K562 (cell line): ENCODE data around the gene GIMAP8. TPM values are rescaled to one million over a fixed set of nuclear protein-coding genes. Genes with fewer than 3 reads are reported as not detected.

Source experiments
- ATAC-seq: fragments of 200-7000 bp; cut with Tn5 transposase; 3 replicates; pipeline ENCODE4 v1.9.1; 2020; ENCODE audit warnings: moderate library complexity
- BruUV-seq: library from RNA; stranded (reverse); fragments of 400-500 nt; replicated peaks from 2 replicates; lab custom pipeline; 2021; lab: Mats Ljungman, UMichigan
- CTCF ChIA-PET: fragments of 300-600 bp; formaldehyde crosslinking; extraction: SDS; loops from one replicate; lab custom pipeline; 2021; ENCODE audit warnings: low intra/inter-chr PET ratio; lab: Yijun Ruan, JAX
- POLR2A ChIA-PET: fragments of 300-600, 350-650 bp; sonication (Branson Sonifier 250); formaldehyde crosslinking; extraction: SDS; loops from one replicate; lab custom pipeline; 2021; ENCODE audit warnings: antibody characterized with exemption, inconsistent platforms; lab: Yijun Ruan, JAX
- DNase-seq, 4 experiments: peaks; one replicate each; pipeline versions ENCODE4 v3.0.0 to v3.0.0-alpha.2; 2011 to 2018; ENCODE audit warnings: low spot score in 3 of 4, mixed read lengths in 3 of 4; ENCODE audit errors: extremely low read depth in 1 of 4
- FAIRE-seq: peaks from 2 replicates; lab custom pipeline; 2011; peaks lifted over from hg19 to GRCh38; lab: Jason Lieb, UNC
- H2AFZ ChIP-seq: 2 replicates; pipeline ENCODE4 v1.6.0; 2011; ENCODE audit warnings: low read depth, low read length, control low read depth, inconsistent platforms
- H3K27ac ChIP-seq: fragments of 200-600 bp; 3 replicates; pipeline ENCODE4 v1.8.0; 2011; ENCODE audit warnings: low read depth, mild to moderate bottlenecking, control low read depth, inconsistent platforms, low read length, moderate library complexity, mixed read lengths; ENCODE audit errors: extremely low read depth
- H3K27me3 ChIP-seq, 2 experiments: fragments of 300-600 bp in 1 of 2; 2 replicates in 1 of 2; 3 replicates in 1 of 2; pipeline versions ENCODE4 v1.6.0 to v1.8.0; 2011; ENCODE audit warnings: inconsistent platforms in 2 of 2, low read length in 2 of 2, mild to moderate bottlenecking in 1 of 2, mixed read lengths in 1 of 2, moderate library complexity in 1 of 2; ENCODE audit not compliant: control insufficient read depth in 2 of 2, insufficient read depth in 2 of 2
- H3K36me3 ChIP-seq: fragments of 300-600 bp; 3 replicates; pipeline ENCODE4 v1.8.0; 2011; ENCODE audit warnings: mild to moderate bottlenecking, low read length, inconsistent platforms; ENCODE audit not compliant: control insufficient read depth, insufficient read depth
- H3K4me1 ChIP-seq, 2 experiments: fragments of 200-600 bp in 1 of 2; replicated peaks in 1 of 2; 2 replicates in 1 of 2; 3 replicates in 1 of 2; pipeline versions ENCODE4 v1.5.1 to v1.8.0; 2011; ENCODE audit warnings: inconsistent platforms in 2 of 2, low read length in 2 of 2, mild to moderate bottlenecking in 1 of 2, mixed read lengths in 1 of 2, moderate library complexity in 1 of 2; ENCODE audit not compliant: control insufficient read depth in 2 of 2, insufficient read depth in 2 of 2
- H3K4me2 ChIP-seq: 2 replicates; pipeline ENCODE4 v1.6.1; 2011; ENCODE audit warnings: low read length, control low read depth, inconsistent platforms, mixed read lengths; ENCODE audit not compliant: insufficient read depth
- H3K4me3 ChIP-seq: fragments of 200-600 bp; sonication (generic), shearing (Covaris generic); 2 replicates; pipeline ENCODE4 v1.5.1; 2016; ENCODE audit warnings: control low read depth, inconsistent platforms
- H3K79me2 ChIP-seq: fragments of 200-600 bp; 3 replicates; pipeline ENCODE4 v1.8.0; 2011; ENCODE audit warnings: low read length, inconsistent platforms; ENCODE audit not compliant: control insufficient read depth, insufficient read depth
- H3K9ac ChIP-seq, 2 experiments: 2 replicates each; pipeline versions ENCODE4 v1.6.0 to v1.6.1; 2011; ENCODE audit warnings: low read depth in 2 of 2, low read length in 2 of 2, control low read depth in 1 of 2, inconsistent platforms in 1 of 2, mild to moderate bottlenecking in 1 of 2, mixed read lengths in 1 of 2; ENCODE audit not compliant: insufficient read depth in 1 of 2
- H3K9me1 ChIP-seq: one replicate; pipeline ENCODE4 v1.6.0; 2011; ENCODE audit warnings: inconsistent platforms, mild to moderate bottlenecking, low read length, moderate library complexity; ENCODE audit not compliant: control insufficient read depth, insufficient read depth
- H3K9me3 ChIP-seq: replicated peaks from 2 replicates; pipeline ENCODE4 v1.5.1; 2011; ENCODE audit warnings: low read depth, low read length, inconsistent platforms; ENCODE audit not compliant: control insufficient read depth, insufficient read depth
- H4K20me1 ChIP-seq: replicated peaks from 2 replicates; pipeline ENCODE4 v1.6.1; 2011; ENCODE audit warnings: low read length, inconsistent platforms, mixed read lengths; ENCODE audit not compliant: control insufficient read depth, insufficient read depth
- HDAC1 ChIP-seq, 2 experiments: fragments of 450-650 bp; IDR thresholded peaks; 2 replicates each; pipeline ENCODE4 v1.6.1; 2016 to 2017; ENCODE audit warnings: inconsistent platforms in 1 of 2, mild to moderate bottlenecking in 1 of 2, moderate library complexity in 1 of 2
- NONO ChIP-seq, 2 experiments: fragments of 200-400 bp in 1 of 2; fragments of 450-650 bp in 1 of 2; formaldehyde crosslinking in 1 of 2; IDR thresholded peaks; 2 replicates each; pipeline ENCODE4 v1.6.1; 2017; ENCODE audit warnings: low read depth in 2 of 2, mild to moderate bottlenecking in 2 of 2, moderate library complexity in 2 of 2, low read length in 1 of 2
- NR2F6 ChIP-seq: fragments of 450-650 bp; formaldehyde crosslinking; IDR thresholded peaks from 2 replicates; pipeline ENCODE4 v1.4.0; 2020; ENCODE audit warnings: mild to moderate bottlenecking
- PCBP2 ChIP-seq: fragments of 200-400 bp; formaldehyde crosslinking; IDR thresholded peaks from 2 replicates; pipeline ENCODE4 v1.6.1; 2018; ENCODE audit warnings: low read length, low read depth, mild to moderate bottlenecking, moderate library complexity; ENCODE audit not compliant: poor library complexity, severe bottlenecking
- POLR2G ChIP-seq: fragments of 200-400 bp; formaldehyde crosslinking; IDR thresholded peaks from 2 replicates; pipeline ENCODE4 v1.6.1; 2017; ENCODE audit warnings: low read depth, mild to moderate bottlenecking, antibody characterized with exemption, low read length, moderate library complexity
- XRCC4 ChIP-seq: IDR thresholded peaks from one replicate; pipeline ENCODE4 v1.6.1; 2011; ENCODE audit not compliant: insufficient read depth, insufficient read length; ENCODE audit errors: extremely low read depth
- ZNF717 ChIP-seq: fragments of 250-450 bp; sonication (Bioruptor Pico); IDR thresholded peaks from 2 replicates; pipeline ENCODE4 v1.5.0; 2021
- WGBS: fragments of 100-300 bp; shearing (Covaris generic); methylation state at CpG from one replicate; pipeline ENCODE4 v1.1.6; 2016; ENCODE audit warnings: low coverage, mixed read lengths; ENCODE audit not compliant: insufficient coverage; ENCODE audit errors: missing lambda C conversion rate; 5-methylcytosine and 5-hydroxymethylcytosine counted together
- in situ Hi-C: fragments of 300-500 bp; cut with MboI; formaldehyde crosslinking; loops from 4 replicates; pipeline ENCODE4 v1.15.0; 2018; ENCODE audit warnings: inconsistent platforms, mixed read lengths
- intact Hi-C: fragments of 100-400 bp; cut with micrococcal nuclease; formaldehyde crosslinking; loops from 2 replicates; pipeline ENCODE4 v1.14.2; 2022
- polyA plus RNA-seq, 8 experiments: library from polyadenylated mRNA; depleted of rRNA in 4 of 8; stranded (reverse) in 5 of 8; unstranded in 3 of 8; fragments of >200 nt; fragmentation: Nextera tagmentation in 2 of 8; fragmentation: Illumina TruSeq in 1 of 8; extraction: Ambion mirVana in 2 of 8; extraction: Trizol in 1 of 8; gene quantifications; 2 replicates each; pipeline versions ENCODE4 v1.2.1 to v1.2.3, GENCODE V29; 2011 to 2014; ENCODE audit warnings: inconsistent platforms in 1 of 8, missing spikeins in 1 of 8
- total RNA-seq, 7 experiments: library from RNA; depleted of rRNA in 6 of 7; stranded (reverse); fragments of >200 nt in 6 of 7; fragmentation: Illumina TruSeq in 2 of 7; extraction: Trizol in 2 of 7; gene quantifications; 2 replicates each; pipeline versions ENCODE4 v1.2.1 to v1.2.3, GENCODE V29; 2011 to 2021; ENCODE audit warnings: low replicate concordance in 1 of 7
- TF ChIP-seq, protein P1 (sequence below): fragments of 200-600 bp; sonication (generic); IDR thresholded peaks from one replicate; pipeline ENCODE4 v1.6.1; 2012; ENCODE audit warnings: mild to moderate bottlenecking, low read depth, low read length, inconsistent platforms
- TF ChIP-seq, protein P2 (sequence below), 2 experiments: fragments of 450-650 bp in 1 of 2; sonication (generic) in 1 of 2; formaldehyde crosslinking; conservative IDR thresholded peaks; 2 replicates each; pipeline versions ENCODE4 v1.4.0 to v1.8.1; 2020 to 2022; ENCODE audit warnings: mild to moderate bottlenecking in 1 of 2, missing genetic modification reagents in 1 of 2

Gene GIMAP8
- total and polyA plus RNA-seq, 9 of the 15 experiments (the other 6 are each of a cell fraction or from before 2014, with no cell fraction given): not detected

DNA sequence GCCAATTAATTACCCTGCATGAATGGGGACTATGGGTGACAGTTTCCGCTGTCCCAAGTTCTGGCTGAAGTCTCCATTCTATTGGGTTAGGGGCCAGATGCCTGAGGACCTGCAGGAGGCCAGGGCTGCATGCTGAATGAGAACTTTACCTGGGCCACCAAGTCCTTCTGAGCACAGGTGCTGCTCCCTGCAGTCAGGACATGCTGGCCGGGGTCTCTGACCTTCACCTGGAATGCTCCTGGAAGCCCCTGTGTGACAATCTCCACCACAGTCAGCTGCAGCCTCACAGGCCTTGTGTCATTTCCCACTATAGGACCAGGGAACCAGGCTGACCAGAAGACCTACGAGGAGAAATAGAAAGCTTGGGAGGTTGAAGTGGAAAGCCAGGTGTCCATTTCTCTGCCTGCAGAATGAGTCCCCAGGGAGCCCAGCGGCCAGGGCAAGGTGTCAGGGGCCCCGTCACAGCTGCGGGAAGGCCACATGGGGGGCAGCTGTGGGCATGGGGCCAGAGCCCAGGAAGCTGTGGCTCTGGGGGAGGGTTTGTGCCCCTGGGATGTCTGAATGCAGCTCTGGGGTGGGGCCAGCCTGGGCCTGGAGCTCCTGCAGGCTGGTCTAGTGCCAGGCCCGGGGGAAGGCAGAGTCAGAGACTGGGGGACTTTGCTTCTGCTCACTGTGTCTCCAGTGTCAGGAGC lies 5.6 kb upstream of the GIMAP8 start:
- ChIA-PET POLR2A (interaction anchor here (1.0 to 5.5 kb wide), 2 partner anchors 12 to 297 kb away, joined by 3 to 29 read pairs; no protein-coding TSS in a partner anchor), CTCF (no interaction called here)
- Histone ChIP-seq H2AFZ (no peak overlapping the region), H3K9ac (no peak overlapping the region), H3K27me3 (peaks cover 50 to 70% of the 10 kb centered on the region in 2 experiments; a peak in 4 of 5 replicates), H3K9me1 (no peaks in the 10 kb centered on the region), H3K4me3 (no peak overlapping the region), H3K27ac (no peak overlapping the region), H3K9me3 (peaks cover 12% of the 10 kb centered on the region), H3K4me1 (peaks cover 0 to 6% of the 10 kb centered on the region in 2 experiments; a peak in 3 of 5 replicates), H3K79me2 (no peaks in the 10 kb centered on the region), H3K4me2 (no peak overlapping the region), H4K20me1 (no peaks in the 10 kb centered on the region), H3K36me3 (no peaks in the 10 kb centered on the region)
- FAIRE-seq: no peak
- DNase-seq: no peak
- no peak for ATAC-seq
- no TSS peak for BruUV-seq
- in situ Hi-C loops (no loop called here), intact Hi-C loops (loop anchor here (5.0 kb wide), 2 partner anchors 37 to 122 kb away; partner anchors contain the start of gene GIMAP4)
- 3% methylated on average over 7 of the region's 7 CpGs for WGBS
- TF ChIP-seq PCBP2 (no peak), XRCC4 (no peak), POLR2G (no peak), NONO (IDR thresholded peaks at IDR 0.05; ENCODE audit: low read depth in 2 of 2, low read length in 1 of 2) (no peak), NR2F6 (CRISPR knock-in tag) (no peak), ZNF717 (CRISPR knock-in tag) (no peak), HDAC1 (IDR thresholded peaks at IDR 0.05) (no peak)
- TF ChIP-seq, protein P1, sequence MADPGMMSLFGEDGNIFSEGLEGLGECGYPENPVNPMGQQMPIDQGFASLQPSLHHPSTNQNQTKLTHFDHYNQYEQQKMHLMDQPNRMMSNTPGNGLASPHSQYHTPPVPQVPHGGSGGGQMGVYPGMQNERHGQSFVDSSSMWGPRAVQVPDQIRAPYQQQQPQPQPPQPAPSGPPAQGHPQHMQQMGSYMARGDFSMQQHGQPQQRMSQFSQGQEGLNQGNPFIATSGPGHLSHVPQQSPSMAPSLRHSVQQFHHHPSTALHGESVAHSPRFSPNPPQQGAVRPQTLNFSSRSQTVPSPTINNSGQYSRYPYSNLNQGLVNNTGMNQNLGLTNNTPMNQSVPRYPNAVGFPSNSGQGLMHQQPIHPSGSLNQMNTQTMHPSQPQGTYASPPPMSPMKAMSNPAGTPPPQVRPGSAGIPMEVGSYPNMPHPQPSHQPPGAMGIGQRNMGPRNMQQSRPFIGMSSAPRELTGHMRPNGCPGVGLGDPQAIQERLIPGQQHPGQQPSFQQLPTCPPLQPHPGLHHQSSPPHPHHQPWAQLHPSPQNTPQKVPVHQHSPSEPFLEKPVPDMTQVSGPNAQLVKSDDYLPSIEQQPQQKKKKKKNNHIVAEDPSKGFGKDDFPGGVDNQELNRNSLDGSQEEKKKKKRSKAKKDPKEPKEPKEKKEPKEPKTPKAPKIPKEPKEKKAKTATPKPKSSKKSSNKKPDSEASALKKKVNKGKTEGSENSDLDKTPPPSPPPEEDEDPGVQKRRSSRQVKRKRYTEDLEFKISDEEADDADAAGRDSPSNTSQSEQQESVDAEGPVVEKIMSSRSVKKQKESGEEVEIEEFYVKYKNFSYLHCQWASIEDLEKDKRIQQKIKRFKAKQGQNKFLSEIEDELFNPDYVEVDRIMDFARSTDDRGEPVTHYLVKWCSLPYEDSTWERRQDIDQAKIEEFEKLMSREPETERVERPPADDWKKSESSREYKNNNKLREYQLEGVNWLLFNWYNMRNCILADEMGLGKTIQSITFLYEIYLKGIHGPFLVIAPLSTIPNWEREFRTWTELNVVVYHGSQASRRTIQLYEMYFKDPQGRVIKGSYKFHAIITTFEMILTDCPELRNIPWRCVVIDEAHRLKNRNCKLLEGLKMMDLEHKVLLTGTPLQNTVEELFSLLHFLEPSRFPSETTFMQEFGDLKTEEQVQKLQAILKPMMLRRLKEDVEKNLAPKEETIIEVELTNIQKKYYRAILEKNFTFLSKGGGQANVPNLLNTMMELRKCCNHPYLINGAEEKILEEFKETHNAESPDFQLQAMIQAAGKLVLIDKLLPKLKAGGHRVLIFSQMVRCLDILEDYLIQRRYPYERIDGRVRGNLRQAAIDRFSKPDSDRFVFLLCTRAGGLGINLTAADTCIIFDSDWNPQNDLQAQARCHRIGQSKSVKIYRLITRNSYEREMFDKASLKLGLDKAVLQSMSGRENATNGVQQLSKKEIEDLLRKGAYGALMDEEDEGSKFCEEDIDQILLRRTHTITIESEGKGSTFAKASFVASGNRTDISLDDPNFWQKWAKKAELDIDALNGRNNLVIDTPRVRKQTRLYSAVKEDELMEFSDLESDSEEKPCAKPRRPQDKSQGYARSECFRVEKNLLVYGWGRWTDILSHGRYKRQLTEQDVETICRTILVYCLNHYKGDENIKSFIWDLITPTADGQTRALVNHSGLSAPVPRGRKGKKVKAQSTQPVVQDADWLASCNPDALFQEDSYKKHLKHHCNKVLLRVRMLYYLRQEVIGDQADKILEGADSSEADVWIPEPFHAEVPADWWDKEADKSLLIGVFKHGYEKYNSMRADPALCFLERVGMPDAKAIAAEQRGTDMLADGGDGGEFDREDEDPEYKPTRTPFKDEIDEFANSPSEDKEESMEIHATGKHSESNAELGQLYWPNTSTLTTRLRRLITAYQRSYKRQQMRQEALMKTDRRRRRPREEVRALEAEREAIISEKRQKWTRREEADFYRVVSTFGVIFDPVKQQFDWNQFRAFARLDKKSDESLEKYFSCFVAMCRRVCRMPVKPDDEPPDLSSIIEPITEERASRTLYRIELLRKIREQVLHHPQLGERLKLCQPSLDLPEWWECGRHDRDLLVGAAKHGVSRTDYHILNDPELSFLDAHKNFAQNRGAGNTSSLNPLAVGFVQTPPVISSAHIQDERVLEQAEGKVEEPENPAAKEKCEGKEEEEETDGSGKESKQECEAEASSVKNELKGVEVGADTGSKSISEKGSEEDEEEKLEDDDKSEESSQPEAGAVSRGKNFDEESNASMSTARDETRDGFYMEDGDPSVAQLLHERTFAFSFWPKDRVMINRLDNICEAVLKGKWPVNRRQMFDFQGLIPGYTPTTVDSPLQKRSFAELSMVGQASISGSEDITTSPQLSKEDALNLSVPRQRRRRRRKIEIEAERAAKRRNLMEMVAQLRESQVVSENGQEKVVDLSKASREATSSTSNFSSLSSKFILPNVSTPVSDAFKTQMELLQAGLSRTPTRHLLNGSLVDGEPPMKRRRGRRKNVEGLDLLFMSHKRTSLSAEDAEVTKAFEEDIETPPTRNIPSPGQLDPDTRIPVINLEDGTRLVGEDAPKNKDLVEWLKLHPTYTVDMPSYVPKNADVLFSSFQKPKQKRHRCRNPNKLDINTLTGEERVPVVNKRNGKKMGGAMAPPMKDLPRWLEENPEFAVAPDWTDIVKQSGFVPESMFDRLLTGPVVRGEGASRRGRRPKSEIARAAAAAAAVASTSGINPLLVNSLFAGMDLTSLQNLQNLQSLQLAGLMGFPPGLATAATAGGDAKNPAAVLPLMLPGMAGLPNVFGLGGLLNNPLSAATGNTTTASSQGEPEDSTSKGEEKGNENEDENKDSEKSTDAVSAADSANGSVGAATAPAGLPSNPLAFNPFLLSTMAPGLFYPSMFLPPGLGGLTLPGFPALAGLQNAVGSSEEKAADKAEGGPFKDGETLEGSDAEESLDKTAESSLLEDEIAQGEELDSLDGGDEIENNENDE: no peak
- TF ChIP-seq, protein P2, sequence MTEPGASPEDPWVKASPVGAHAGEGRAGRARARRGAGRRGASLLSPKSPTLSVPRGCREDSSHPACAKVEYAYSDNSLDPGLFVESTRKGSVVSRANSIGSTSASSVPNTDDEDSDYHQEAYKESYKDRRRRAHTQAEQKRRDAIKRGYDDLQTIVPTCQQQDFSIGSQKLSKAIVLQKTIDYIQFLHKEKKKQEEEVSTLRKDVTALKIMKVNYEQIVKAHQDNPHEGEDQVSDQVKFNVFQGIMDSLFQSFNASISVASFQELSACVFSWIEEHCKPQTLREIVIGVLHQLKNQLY (CRISPR knock-in tag; conservative IDR thresholded peaks at IDR 0.05): no peak
